Keratinocyte (primary cell): ENCODE results near the gene MMP24OS. TPM values are rescaled to one million over a fixed set of nuclear protein-coding genes. Genes with fewer than 3 reads are reported as not detected.
"Not testable (repeated sequence)": the region's sequence is repeated elsewhere in the genome, so short reads cannot be mapped to it uniquely, and the experiment has no call there.

Experiments used
- DNase-seq: peaks from one replicate; pipeline ENCODE4 v3.0.0-alpha.2; 2011; ENCODE audit warnings: low read depth, missing footprints, low spot score
- FAIRE-seq: peaks from 2 replicates; lab custom pipeline; 2011; peaks lifted over from hg19 to GRCh38; lab: Jason Lieb, UNC
- H2AFZ ChIP-seq: 2 replicates; pipeline ENCODE4 v1.6.0; 2012; ENCODE audit warnings: low read length, control low read depth, inconsistent platforms; ENCODE audit not compliant: control insufficient read depth
- H3K27ac ChIP-seq: 2 replicates; pipeline ENCODE4 v1.5.1; 2011; ENCODE audit warnings: low read length; ENCODE audit not compliant: control insufficient read depth, insufficient read depth
- H3K27me3 ChIP-seq: 3 replicates; pipeline ENCODE4 v1.6.0; 2011; ENCODE audit warnings: low read length; ENCODE audit not compliant: control insufficient read depth, insufficient read depth; ENCODE audit errors: extremely low read depth
- H3K36me3 ChIP-seq, 2 experiments: 2 replicates in 1 of 2; 3 replicates in 1 of 2; pipeline ENCODE4 v1.5.1; 2011; ENCODE audit warnings: low read length in 2 of 2, mild to moderate bottlenecking in 1 of 2; ENCODE audit not compliant: control insufficient read depth in 2 of 2, insufficient read depth in 2 of 2; ENCODE audit errors: extremely low read depth in 1 of 2
- H3K4me1 ChIP-seq: 3 replicates; pipeline ENCODE4 v1.5.1; 2011; ENCODE audit warnings: low read length; ENCODE audit not compliant: control insufficient read depth, insufficient read depth; ENCODE audit errors: extremely low read depth
- H3K4me2 ChIP-seq: 3 replicates; pipeline ENCODE4 v1.6.0; 2011; ENCODE audit warnings: low read depth, low read length; ENCODE audit not compliant: control insufficient read depth, insufficient read depth; ENCODE audit errors: extremely low read depth
- H3K4me3 ChIP-seq, 3 experiments: fragments of 200-600 bp in 1 of 3; sonication (generic) in 1 of 3; 2 replicates in 2 of 3; 3 replicates in 1 of 3; pipeline ENCODE4 v1.5.1; 2011 to 2016; ENCODE audit warnings: low read length in 3 of 3, mild to moderate bottlenecking in 3 of 3, control low read depth in 2 of 3, inconsistent platforms in 1 of 3, low read depth in 1 of 3, mixed read lengths in 1 of 3, mixed run types in 1 of 3, moderate library complexity in 1 of 3; ENCODE audit not compliant: control insufficient read depth in 2 of 3, insufficient read depth in 2 of 3; ENCODE audit errors: extremely low read depth in 1 of 3
- H3K79me2 ChIP-seq: 2 replicates; pipeline ENCODE4 v1.6.0; 2012; ENCODE audit warnings: low read length; ENCODE audit not compliant: control insufficient read depth, insufficient read depth
- H3K9ac ChIP-seq: 3 replicates; pipeline ENCODE4 v1.6.0; 2011; ENCODE audit warnings: low read length; ENCODE audit not compliant: control insufficient read depth, insufficient read depth; ENCODE audit errors: extremely low read depth
- H3K9me1 ChIP-seq: 3 replicates; pipeline ENCODE4 v1.6.0; 2011; ENCODE audit warnings: low read length; ENCODE audit not compliant: control insufficient read depth, insufficient read depth; ENCODE audit errors: extremely low read depth
- H3K9me3 ChIP-seq: 2 replicates; pipeline ENCODE4 v1.5.1; 2012; ENCODE audit warnings: low read depth, low read length; ENCODE audit not compliant: control insufficient read depth
- H4K20me1 ChIP-seq: 3 replicates; pipeline ENCODE4 v1.6.0; 2011; ENCODE audit warnings: low read length; ENCODE audit not compliant: control insufficient read depth, insufficient read depth; ENCODE audit errors: extremely low read depth
- CTCF ChIP-seq, 3 experiments: IDR thresholded peaks in 1 of 3; conservative IDR thresholded peaks in 1 of 3; optimal IDR thresholded peaks in 1 of 3; 2 replicates in 2 of 3; 3 replicates in 1 of 3; pipeline versions ENCODE3 to v1.5.1; 2011; ENCODE audit warnings: low read length in 3 of 3, mild to moderate bottlenecking in 3 of 3, moderate library complexity in 2 of 3, control low read depth in 1 of 3, inconsistent platforms in 1 of 3; ENCODE audit not compliant: insufficient read depth in 2 of 3; ENCODE audit errors: extremely low read depth in 1 of 3
- EZH2 ChIP-seq: IDR thresholded peaks from one replicate; pipeline ENCODE4 v1.6.1; 2012; ENCODE audit warnings: inconsistent platforms, mild to moderate bottlenecking, low read length, moderate library complexity
- dilution Hi-C: fragments of 300-500 bp; cut with MboI; formaldehyde crosslinking; loops from one replicate; pipeline ENCODE4 v1.7.0; 2020; ENCODE audit warnings: low sequenced_read_pairs; ENCODE audit not compliant: extremely low pct_ligation_motif_present
- polyA plus RNA-seq, 5 experiments: library from polyadenylated mRNA; depleted of rRNA in 3 of 5; stranded (reverse) in 3 of 5; stranded (forward) in 1 of 5; unstranded in 1 of 5; fragments of >200 nt; gene quantifications; 1 replicate in 1 of 5; 2 replicates in 3 of 5; 3 replicates in 1 of 5; pipeline versions ENCODE4 v1.2.1 to v1.2.3, GENCODE V29; 2011 to 2012; ENCODE audit warnings: missing spikeins in 2 of 5, low read depth in 1 of 5, low replicate concordance in 1 of 5

The MMP24OS gene
- polyA plus RNA-seq, 1 donor (not counting 4 experiments of a cell fraction or from before 2014, with no cell fraction given), result 19.5 TPM

- Histone ChIP-seq H4K20me1 (no peaks in the 10 kb centered on the region), H3K79me2 (no peaks in the 10 kb centered on the region), H3K4me1 (no peaks in the 10 kb centered on the region), H3K9me1 (no peaks in the 10 kb centered on the region), H3K9ac (no peak overlapping the region), H3K36me3 (peaks cover 0 to 12% of the 10 kb centered on the region in 2 experiments), H3K9me3 (no peaks in the 10 kb centered on the region), H2AFZ (no peak overlapping the region), H3K27me3 (no peaks in the 10 kb centered on the region), H3K4me2 (no peak overlapping the region), H3K27ac (no peak overlapping the region), H3K4me3 (no peak overlapping the region)
- FAIRE-seq, result no peak
- no peak for DNase-seq
- dilution Hi-C loops, result loop anchor here (5.0 kb wide), 1 partner anchor 72 kb away; no protein-coding TSS in a partner anchor
- TF ChIP-seq CTCF (optimal IDR thresholded peaks at IDR 0.05 in 1 of 3, IDR thresholded peaks at IDR 0.05 in 1 of 3, conservative IDR thresholded peaks at IDR 0.05 in 1 of 3; ENCODE audit: extremely low read depth in 1 of 3, insufficient read depth in 2 of 3, low read length in 3 of 3) (peak in 1 of 3 experiments; percentile 46), EZH2 (no peak)
Observed at GRCh38 chr20:35264755-35265154, 13.2 kb downstream of the MMP24OS start.

GRCh38 chr20:35263532-35264341, 14.2 kb downstream of the MMP24OS start:
- no peaks in the 10 kb centered on the region for H3K9me3 ChIP-seq
- no peaks in the 10 kb centered on the region for H4K20me1 ChIP-seq
- H3K4me2 ChIP-seq, result no peak overlapping the region
- H2AFZ ChIP-seq, result no peak overlapping the region
- no peak overlapping the region for H3K4me3 ChIP-seq
- dilution Hi-C loops, result loop anchor here (5.0 kb wide), 1 partner anchor 71 kb away; no protein-coding TSS in a partner anchor
- H3K9me1 ChIP-seq, result no peaks in the 10 kb centered on the region
- no peak overlapping the region for H3K9ac ChIP-seq
- TF ChIP-seq EZH2 (no peak), CTCF (optimal IDR thresholded peaks at IDR 0.05 in 1 of 3, IDR thresholded peaks at IDR 0.05 in 1 of 3, conservative IDR thresholded peaks at IDR 0.05 in 1 of 3; ENCODE audit: extremely low read depth in 1 of 3, insufficient read depth in 2 of 3, low read length in 3 of 3) (no peak)
- no peaks in the 10 kb centered on the region for H3K4me1 ChIP-seq
- no peak for DNase-seq
- H3K79me2 ChIP-seq, result no peaks in the 10 kb centered on the region
- peaks cover 0 to 12% of the 10 kb centered on the region in 2 experiments for H3K36me3 ChIP-seq
- FAIRE-seq, result no peak
- no peaks in the 10 kb centered on the region for H3K27me3 ChIP-seq
- no peak overlapping the region for H3K27ac ChIP-seq

DNA sequence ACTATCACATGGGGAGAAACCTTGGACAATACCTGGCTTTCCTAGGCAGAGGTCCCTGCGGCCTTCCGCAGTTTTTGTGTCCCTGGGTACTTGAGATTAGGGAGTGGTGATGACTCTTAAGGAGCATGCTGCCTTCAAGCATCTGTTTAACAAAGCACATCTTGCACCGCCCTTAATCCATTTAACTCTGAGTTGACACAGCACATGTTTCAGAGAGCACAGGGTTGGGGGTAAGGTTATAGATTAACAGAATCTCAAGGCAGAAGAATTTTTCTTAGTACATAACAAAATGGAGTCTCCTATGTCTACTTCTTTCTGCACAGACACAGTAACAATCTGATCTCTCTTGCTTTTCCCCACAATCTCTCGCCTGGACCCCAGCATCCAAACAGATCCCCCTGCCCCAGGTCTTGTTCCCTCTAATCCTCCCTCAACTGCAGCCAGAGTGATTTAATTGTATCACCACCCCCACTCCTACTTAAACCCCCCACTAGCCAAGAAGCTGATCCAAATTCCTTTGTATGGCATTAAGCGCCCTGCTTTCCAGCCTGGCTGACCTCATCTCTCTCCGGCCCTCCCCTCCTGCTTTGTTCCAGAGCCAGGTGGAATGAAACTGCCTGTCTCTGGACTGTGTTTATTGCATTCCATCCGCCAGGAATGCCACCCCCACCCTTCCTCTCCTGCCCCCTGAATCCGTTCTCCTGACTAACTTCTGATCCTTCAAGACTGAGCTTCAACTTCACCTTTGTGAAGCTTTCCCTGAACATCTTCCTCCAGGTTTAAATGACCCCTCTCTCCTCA, 15.0 kb downstream of the MMP24OS start:
- not testable (repeated sequence) for H3K4me3 ChIP-seq, FAIRE-seq, H3K79me2 ChIP-seq, H3K4me1 ChIP-seq, H3K9ac ChIP-seq, H3K4me2 ChIP-seq, DNase-seq, H3K27ac ChIP-seq, H3K27me3 ChIP-seq, H3K9me3 ChIP-seq, H2AFZ ChIP-seq, H3K9me1 ChIP-seq, H4K20me1 ChIP-seq
- dilution Hi-C loops, result loop anchor here (5.0 kb wide), 1 partner anchor 71 kb away; no protein-coding TSS in a partner anchor
- H3K36me3 ChIP-seq, result peaks cover 0 to 10% of the 10 kb centered on the region in 2 experiments
